NB4 (cell line): ENCODE data around the gene ANKRD34A.

Experiments used
- MYC ChIP-seq: IDR thresholded peaks from 2 replicates; pipeline ENCODE4 v1.6.1; 2011; ENCODE audit warnings: low read depth, low read length
- POLR2A ChIP-seq: IDR thresholded peaks from 2 replicates; pipeline ENCODE4 v1.6.1; 2011; ENCODE audit warnings: mild to moderate bottlenecking; ENCODE audit not compliant: insufficient read length; ENCODE audit errors: extremely low read depth
- TF ChIP-seq, protein P1 (sequence below): IDR thresholded peaks from one replicate; pipeline ENCODE4 v1.5.1; 2012; ENCODE audit warnings: low read depth, low read length
- TF ChIP-seq, protein P2 (sequence below): IDR thresholded peaks from 2 replicates; pipeline ENCODE4 v1.6.1; 2011; ENCODE audit warnings: low read depth, low read length

DNA sequence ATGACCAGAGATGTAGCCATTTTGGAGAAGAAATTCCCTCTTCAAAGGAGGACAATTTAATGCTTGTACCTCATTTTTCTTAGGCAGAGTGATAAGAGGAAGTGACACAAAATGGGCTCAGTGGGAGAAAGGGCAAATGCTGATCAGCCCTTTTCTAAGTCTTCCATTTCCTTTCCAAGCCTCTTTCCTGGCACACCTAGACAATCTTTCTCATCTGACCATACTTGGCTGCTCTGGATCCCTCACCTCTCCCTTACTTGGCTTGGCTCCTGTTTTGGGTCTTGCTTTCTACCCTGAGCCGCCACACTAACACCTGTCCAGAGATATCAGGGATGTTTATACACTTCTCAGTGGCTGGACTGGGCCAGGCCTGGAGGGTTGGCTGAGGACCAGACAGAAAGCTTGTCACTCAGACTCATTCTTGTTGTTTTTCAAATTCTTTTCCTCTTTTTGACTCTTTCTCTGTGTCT is 18.9 kb upstream of the ANKRD34A start:
- TF ChIP-seq, protein P1, sequence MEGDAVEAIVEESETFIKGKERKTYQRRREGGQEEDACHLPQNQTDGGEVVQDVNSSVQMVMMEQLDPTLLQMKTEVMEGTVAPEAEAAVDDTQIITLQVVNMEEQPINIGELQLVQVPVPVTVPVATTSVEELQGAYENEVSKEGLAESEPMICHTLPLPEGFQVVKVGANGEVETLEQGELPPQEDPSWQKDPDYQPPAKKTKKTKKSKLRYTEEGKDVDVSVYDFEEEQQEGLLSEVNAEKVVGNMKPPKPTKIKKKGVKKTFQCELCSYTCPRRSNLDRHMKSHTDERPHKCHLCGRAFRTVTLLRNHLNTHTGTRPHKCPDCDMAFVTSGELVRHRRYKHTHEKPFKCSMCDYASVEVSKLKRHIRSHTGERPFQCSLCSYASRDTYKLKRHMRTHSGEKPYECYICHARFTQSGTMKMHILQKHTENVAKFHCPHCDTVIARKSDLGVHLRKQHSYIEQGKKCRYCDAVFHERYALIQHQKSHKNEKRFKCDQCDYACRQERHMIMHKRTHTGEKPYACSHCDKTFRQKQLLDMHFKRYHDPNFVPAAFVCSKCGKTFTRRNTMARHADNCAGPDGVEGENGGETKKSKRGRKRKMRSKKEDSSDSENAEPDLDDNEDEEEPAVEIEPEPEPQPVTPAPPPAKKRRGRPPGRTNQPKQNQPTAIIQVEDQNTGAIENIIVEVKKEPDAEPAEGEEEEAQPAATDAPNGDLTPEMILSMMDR = no peak
- TF ChIP-seq POLR2A = no peak
- TF ChIP-seq, protein P2, sequence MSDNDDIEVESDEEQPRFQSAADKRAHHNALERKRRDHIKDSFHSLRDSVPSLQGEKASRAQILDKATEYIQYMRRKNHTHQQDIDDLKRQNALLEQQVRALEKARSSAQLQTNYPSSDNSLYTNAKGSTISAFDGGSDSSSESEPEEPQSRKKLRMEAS = no peak
- no peak for TF ChIP-seq MYC
